Brain microvascular endothelial cell (primary cell): Measurements from ENCODE around the gene PNPLA6.

ENCODE experiments used
- DNase-seq: peaks from one replicate; pipeline ENCODE4 v3.0.0-alpha.2; 2020
- H3K27ac ChIP-seq: fragments of 250-450 bp; sonication (Bioruptor Pico); 2 replicates; pipeline ENCODE4 v1.5.1; 2020; ENCODE audit warnings: mild to moderate bottlenecking, moderate library complexity
- H3K27me3 ChIP-seq: fragments of 250-450 bp; sonication (Bioruptor Pico); replicated peaks from 2 replicates; pipeline ENCODE4 v1.5.1; 2020; ENCODE audit warnings: mild to moderate bottlenecking
- H3K36me3 ChIP-seq: fragments of 250-450 bp; sonication (Bioruptor Pico); replicated peaks from 2 replicates; pipeline ENCODE4 v1.5.1; 2020; ENCODE audit warnings: mild to moderate bottlenecking
- H3K4me3 ChIP-seq: 2 replicates; pipeline ENCODE4 v1.5.1; 2011; ENCODE audit warnings: low read depth, mild to moderate bottlenecking, control low read depth, low read length, moderate library complexity
- CTCF ChIP-seq: IDR thresholded peaks from 2 replicates; pipeline ENCODE4 v1.5.1; 2011; ENCODE audit warnings: low read depth, mild to moderate bottlenecking, moderate library complexity, low read length, control low read depth, inconsistent platforms; ENCODE audit errors: missing control alignments
- in situ Hi-C: cut with HindIII; loops from 2 replicates; pipeline ENCODE4 v1.10.0; 2017; ENCODE audit warnings: low sequenced_read_pairs, low pct_ligation_motif_present

PNPLA6 gene

GRCh38 chr19:7509625-7510024, 25.9 kb upstream of the PNPLA6 start:
- in situ Hi-C loops = no loop called here
- Histone ChIP-seq H3K27me3 (no peaks in the 10 kb centered on the region), H3K4me3 (no peak overlapping the region), H3K27ac (no peak overlapping the region), H3K36me3 (no peaks in the 10 kb centered on the region)
- TF ChIP-seq CTCF = no peak
- no peak for DNase-seq

GRCh38 chr19:7512400-7512851, 23.1 kb upstream of the PNPLA6 start:
- Histone ChIP-seq H3K27me3 (no peaks in the 10 kb centered on the region), H3K4me3 (no peak overlapping the region), H3K27ac (no peak overlapping the region), H3K36me3 (no peaks in the 10 kb centered on the region)
- DNase-seq = no peak
- in situ Hi-C loops = no loop called here
- no peak for TF ChIP-seq CTCF

GRCh38 chr19:7513809-7514642, 21.5 kb upstream of the PNPLA6 start:
- no peaks in the 10 kb centered on the region for H3K36me3 ChIP-seq
- H3K27me3 ChIP-seq = no peaks in the 10 kb centered on the region
- no peak overlapping the region for H3K27ac ChIP-seq
- no peak overlapping the region for H3K4me3 ChIP-seq
- DNase-seq = no peak
- TF ChIP-seq CTCF = no peak
- in situ Hi-C loops = no loop called here

GRCh38 chr19:7515110-7515644, 20.3 kb upstream of the PNPLA6 start:
- Histone ChIP-seq H3K27me3 (no peaks in the 10 kb centered on the region), H3K27ac (peak overlapping the region; percentile 10), H3K4me3 (peak overlapping the region; percentile 55), H3K36me3 (no peaks in the 10 kb centered on the region)
- in situ Hi-C loops = no loop called here
- TF ChIP-seq CTCF = no peak
- no peak for DNase-seq

GRCh38 chr19:7515645-7516151, 19.8 kb upstream of the PNPLA6 start, which contains the start of gene ZNF358:
Gene ZNF358 (plus strand): TSS chr19:7516103. CDS start chr19:7519243, 3,140 bp downstream.
- Histone ChIP-seq H3K4me3 (peak within 1 kb of the TSS; percentile 70), H3K36me3 (no peaks in the 10 kb centered on the region), H3K27me3 (no peaks in the 10 kb centered on the region), H3K27ac (peak within 1 kb of the TSS; percentile 25)
- DNase-seq = peak; percentile 31
- TF ChIP-seq CTCF = no peak
- in situ Hi-C loops = no loop called here
